NCI-H748 (cell line): ENCODE measurements around the gene MLLT10.

ENCODE experiments used
- DNase-seq: peaks from one replicate; lab custom pipeline; 2025; ENCODE audit not compliant: unreplicated experiment; lab: John Stamatoyannopoulos, UW

MLLT10 gene

DNA sequence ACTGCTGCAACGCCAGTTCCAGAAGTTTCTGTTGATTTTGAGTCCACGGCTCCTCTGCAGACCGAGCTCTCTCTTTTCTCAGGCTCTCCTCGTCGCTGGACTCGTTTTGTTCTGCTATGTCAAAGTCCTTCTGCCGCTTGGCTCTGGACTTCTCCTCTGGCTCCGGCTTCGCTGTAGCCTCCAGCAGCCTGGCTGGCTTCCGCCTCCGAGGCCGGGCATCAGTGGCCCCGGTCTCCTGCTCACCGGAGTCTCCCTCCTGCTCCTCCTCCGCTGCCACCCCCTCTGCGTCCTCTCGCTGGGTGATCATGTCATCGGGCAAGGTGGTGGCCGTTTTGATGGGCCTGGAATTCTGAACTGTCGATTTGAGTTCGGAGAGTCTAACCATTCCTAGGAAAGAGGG is 225.2 kb downstream of the MLLT10 start:
- DNase-seq: no peak

DNA sequence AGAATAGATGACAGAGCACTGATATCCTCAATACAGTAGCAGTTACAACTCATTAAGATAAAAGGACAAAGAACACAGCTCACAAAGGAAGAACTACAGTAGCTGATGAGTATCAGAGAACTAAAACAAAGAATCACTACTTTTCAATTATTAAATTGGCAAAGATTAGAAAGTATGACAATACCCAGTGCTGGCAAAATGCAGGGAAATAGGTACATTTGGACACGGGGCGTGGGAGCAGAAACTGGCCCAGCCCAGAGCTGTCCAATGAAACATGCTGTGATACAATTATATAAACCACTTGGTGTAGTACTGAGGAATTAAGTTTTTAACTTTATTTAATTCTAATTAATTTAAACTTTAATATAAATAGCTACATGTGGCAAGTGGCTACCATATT is 226.3 kb downstream of the MLLT10 start:
- no peak for DNase-seq

DNA sequence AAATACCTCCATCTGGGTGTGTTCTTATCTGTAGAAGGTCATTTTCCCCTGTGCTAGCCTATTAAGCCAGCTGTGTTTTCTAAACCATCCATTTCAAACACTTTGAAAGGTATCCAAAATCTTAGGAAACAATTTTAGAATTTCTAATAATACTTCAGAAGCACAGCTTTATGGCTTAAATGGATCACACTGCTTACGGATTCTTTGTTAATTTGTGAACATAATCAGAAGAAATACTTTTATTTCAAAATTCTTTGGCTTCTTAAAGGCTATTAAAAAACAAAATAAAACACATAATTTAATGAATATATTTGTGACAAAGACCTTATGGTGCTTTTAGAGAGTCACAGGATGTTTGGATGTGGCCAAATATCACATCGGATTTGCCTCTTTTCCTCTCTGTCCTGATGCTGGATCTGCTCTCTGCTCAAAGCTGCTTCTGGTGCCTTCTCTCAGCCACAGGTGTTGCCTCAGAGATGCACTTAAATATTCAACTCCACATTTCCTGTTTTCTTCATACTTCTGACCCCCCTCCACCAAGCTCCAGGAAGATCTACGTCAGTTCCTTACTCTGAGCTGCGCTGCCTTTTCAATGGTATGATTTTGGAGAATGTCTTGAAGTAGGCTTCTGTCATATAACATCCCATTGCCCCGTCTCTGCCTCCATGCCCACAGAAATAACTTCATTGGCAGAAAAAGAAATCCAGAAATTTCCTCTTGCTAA is 230.6 kb downstream of the MLLT10 start:
- DNase-seq: no peak

DNA sequence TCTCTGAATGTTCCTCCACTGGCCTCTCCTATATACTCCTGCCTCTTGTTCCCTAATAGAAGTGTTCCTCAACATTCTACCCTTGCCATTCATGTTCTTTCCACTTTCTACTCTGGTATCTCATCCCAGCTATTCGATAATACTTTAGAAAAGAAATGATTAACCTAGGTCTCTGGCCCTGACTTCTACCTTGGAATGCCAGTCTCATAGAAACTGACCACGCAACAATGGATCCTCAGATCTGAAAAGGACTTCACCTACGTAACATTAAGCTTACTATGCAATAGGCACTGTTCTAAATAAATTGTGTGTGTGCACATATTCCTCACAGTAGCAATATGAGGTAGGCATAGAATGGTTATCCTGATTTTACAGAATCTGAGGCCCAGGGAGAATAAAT is 235.0 kb downstream of the MLLT10 start:
- DNase-seq: no peak

DNA sequence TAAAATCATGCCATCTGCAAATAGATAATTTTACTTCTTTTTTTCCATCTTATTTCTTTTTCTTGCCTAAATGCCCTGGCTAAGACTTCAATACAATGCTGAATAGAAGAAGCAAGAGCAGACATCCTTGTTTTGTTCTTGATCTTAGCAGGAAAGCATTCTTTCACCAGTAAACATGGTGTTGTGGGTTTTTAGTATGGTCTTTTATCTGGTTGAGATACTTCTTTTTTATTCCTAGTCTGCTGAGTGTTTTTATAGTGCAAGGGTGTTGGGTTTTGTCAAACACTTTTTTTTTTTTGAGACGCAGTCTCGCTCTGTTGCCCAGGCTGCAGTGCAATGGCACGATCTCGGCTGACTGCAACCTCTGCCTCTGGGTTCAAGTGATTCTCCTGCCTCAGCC is 237.2 kb downstream of the MLLT10 start:
- no peak for DNase-seq

DNA sequence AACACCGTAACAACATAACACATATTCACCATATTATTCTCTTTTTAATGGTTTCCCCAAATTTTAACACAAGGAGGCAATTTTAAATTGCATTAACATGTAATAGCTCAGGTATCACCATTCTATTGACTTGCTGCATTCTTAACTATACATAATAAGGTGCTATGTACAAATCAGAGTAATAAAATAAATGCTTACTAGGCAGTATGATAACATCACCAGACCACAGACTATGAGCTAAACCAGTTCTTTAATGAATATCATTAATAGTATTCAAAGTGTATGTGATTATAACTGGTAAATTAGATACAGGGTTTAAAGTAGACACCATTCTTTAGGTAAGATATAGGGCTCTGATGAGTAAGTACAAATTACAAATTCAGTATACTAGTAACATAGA is 242.9 kb downstream of the MLLT10 start:
- no peak for DNase-seq

DNA sequence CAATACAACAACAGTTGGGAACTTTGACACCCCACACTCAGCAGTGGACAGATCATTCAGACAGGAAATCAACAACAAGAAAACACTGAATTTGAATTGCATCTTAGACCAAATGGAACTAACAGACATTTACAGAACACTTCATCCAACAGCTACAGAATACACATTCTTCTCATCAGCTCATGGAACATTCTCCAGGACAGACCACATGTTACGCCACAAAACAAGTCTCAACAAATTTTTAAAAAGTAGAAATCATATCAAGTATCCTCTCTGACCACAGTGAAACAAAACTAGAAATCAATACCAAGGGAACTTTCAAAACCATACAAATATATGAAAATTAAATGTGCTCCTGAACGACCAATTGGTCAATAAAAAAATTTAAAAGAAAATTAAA is 257.2 kb downstream of the MLLT10 start:
- no peak for DNase-seq
